GM21381 (cell line): Measurements from ENCODE around the gene MAST2.

Experiments
- ATAC-seq: cut with Tn5 transposase; IDR thresholded peaks from one replicate; pipeline ENCODE4 v1.9.1; 2021; ENCODE audit warnings: mild to moderate bottlenecking, moderate library complexity; ENCODE audit not compliant: unreplicated experiment

The MAST2 gene

DNA sequence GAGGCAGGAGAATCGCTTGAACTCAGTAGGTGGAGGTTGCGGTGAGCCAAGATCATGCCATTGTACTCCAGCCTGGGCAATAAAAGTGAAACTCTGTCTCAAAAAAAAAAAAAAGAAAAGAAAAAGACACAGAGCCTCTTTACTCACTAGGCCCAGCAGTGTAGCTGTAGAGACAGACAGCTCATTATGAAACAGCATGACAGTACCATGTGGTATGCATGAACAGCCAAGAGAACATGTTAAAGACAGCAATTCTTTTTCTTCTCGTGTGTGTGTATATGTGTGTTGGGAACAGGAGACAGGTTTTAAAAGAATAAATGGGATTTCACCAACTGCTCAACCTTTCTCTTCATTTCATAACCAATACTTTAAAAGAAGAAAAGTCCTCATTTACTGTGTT lies 210.2 kb downstream of the MAST2 start:
- no peak for ATAC-seq

- ATAC-seq: no peak
Observed at GRCh38 chr1:46017876-46018503, 214.6 kb downstream of the MAST2 start.

GRCh38 chr1:46019348-46019747 lies 215.9 kb downstream of the MAST2 start:
- no peak for ATAC-seq

GRCh38 chr1:46020010-46020409 lies 216.6 kb downstream of the MAST2 start:
- ATAC-seq: no peak

DNA sequence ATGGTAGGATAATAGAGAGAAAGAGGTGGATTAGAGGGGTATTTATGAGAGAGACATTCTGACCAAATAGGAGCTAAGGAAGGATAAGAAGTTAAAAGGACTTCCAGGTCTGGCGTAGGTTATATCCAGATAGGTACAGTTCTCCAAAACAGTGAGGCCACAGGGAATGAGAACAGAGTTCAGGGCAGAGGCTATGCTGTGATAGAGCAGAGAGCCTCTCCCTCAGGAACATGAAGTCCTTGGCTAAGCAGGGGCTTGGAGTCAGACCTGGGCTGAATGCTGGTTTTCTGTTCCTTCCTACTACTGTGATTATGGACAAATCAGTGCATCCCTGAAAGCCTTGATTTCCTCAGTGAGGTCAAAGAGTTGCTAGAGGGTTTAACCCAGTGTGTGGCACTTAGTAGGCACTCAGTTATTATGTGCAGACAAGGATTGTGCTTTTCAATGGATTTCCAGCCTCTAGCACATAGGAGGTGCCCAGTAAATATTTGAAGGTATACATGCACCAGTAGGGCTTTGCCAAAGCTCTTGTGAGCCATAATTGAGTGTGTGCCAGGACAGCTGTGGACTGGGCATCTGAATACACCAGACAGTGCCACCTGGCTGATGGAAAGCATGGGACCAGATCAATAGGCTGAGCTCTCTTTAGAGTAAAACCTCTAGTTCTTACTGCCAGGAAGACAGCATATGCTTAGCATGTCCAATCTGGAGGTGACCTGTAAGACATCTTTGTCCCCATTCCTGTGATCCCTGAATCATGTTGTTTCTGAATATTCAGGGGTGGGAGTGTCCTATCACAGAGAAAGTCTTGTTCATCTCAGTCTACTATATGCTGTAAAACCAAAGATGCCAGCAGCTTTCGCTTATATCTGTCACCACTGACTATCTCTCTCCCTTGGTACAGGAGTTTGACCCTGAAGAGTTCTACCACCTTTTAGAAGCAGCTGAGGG lies 217.9 kb downstream of the MAST2 start:
- no peak for ATAC-seq

DNA sequence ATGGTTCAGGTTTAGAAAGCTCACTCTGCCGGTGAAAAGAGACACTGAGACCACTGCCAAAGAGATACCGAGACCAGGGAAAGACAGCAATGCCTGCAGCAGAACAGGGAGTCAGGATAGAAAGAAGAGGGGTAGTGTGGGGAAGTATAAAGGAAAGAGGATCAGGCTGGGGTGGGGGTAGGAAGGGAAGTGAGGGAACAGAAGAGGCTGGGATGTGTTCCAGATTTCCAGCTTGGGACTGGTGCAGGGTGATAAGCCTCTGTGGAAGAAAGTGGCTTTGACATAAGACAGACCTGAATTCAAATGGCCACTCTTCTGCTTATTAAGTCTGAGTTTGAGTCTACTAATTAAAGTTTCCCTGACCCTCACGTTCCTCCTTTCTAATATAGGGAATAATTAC lies 223.1 kb downstream of the MAST2 start:
- ATAC-seq: no peak

GRCh38 chr1:46027788-46028573 lies 224.6 kb downstream of the MAST2 start:
- ATAC-seq: no peak

- no peak for ATAC-seq
Observed at GRCh38 chr1:46030074-46030870, 226.9 kb downstream of the MAST2 start.

- ATAC-seq: no peak
Observed at GRCh38 chr1:46030876-46031660, 227.7 kb downstream of the MAST2 start.

DNA sequence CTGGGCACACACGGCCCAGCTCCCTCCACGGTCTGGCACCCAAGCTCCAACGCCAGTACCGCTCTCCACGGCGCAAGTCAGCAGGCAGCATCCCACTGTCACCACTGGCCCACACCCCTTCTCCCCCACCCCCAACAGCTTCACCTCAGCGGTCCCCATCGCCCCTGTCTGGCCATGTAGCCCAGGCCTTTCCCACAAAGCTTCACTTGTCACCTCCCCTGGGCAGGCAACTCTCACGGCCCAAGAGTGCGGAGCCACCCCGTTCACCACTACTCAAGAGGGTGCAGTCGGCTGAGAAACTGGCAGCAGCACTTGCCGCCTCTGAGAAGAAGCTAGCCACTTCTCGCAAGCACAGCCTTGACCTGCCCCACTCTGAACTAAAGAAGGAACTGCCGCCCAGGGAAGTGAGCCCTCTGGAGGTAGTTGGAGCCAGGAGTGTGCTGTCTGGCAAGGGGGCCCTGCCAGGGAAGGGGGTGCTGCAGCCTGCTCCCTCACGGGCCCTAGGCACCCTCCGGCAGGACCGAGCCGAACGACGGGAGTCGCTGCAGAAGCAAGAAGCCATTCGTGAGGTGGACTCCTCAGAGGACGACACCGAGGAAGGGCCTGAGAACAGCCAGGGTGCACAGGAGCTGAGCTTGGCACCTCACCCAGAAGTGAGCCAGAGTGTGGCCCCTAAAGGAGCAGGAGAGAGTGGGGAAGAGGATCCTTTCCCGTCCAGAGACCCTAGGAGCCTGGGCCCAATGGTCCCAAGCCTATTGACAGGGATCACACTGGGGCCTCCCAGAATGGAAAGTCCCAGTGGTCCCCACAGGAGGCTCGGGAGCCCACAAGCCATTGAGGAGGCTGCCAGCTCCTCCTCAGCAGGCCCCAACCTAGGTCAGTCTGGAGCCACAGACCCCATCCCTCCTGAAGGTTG lies 231.4 kb downstream of the MAST2 start:
- ATAC-seq: no peak

DNA sequence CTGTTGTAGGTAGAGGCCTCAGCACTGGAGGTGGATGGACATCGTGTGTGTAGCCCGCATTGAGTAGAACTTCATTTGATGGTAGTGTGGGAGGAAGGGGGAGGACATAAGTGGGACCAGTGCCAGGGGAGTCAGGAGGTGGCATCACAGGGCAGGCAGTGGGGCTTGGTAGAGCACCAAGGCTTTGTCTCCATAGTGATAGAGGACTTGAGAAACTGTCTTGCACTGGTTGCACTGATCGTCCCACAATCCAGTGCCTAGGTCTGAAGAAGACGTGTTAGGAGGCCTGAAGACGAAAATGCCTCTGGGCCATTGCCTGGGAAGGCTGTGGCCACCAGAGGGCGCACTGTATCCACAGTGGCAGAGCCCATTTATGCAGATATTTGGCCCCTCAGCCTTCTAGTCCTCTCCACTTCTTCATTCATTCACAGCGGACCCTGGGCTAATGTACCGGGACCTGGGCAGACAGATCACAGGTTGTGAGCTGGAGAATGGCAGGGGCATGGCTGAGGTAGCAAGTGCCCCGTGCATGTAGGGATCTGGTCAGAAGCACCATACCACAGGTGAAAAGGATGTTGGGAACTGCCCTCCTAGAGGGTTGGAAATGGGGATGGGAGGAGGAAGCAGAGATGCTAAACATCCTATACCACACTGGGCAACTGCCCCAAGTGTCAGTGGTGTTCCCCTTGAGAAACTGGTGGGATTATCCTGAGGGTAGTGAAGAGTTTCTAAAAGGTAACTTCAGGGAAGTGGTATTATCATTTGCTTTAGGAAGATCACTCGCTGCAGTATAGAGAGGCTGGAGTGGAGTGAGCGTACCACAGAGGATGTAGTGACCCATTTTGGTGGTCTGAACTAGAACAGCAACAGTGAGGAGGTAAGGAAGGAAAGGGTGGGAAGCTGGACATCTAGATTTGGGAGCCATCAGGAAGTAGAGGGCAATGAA lies 233.8 kb downstream of the MAST2 start:
- no peak for ATAC-seq

DNA sequence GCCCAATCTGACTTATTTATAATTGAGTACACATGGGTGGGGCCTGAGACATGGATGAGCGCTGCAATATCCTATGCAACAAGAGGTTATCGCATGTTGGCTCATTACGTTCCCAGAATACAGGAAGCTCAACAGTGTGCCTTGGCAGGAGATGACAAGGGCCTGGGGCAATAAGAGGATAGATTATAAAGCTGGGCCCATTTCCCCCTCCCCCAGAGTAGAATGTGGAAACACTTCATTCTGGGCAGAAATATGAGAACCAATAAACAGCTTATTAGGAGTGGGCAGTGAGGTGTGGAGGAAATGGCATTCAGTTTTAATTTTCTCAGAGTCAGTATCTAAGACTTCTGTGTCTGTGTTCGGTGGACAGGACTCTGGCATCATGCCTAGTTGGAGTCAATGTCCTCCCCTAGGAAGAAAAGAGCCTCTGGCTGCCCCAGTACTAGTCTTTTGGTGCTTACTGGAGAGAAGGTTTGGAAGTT lies 236.2 kb downstream of the MAST2 start:
- no peak for ATAC-seq

DNA sequence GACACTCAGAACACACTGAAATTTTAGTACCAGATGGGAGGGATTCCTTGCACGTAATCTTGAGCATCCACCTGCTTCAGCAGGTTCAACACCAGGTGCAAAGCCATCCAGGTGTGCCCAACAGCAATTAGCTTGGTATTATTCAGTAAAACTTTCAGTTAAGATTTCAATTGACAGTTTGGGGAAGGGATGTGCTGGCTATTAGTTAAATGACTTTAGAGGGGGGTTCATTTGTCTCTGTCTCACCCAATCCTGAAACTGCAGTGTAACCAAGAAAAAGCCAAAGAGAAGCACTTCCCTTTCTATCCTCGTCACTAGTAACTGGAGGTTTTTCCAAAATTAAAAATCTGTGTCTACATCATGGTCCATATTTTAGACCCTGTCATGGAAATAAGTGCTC lies 238.1 kb downstream of the MAST2 start:
- no peak for ATAC-seq

DNA sequence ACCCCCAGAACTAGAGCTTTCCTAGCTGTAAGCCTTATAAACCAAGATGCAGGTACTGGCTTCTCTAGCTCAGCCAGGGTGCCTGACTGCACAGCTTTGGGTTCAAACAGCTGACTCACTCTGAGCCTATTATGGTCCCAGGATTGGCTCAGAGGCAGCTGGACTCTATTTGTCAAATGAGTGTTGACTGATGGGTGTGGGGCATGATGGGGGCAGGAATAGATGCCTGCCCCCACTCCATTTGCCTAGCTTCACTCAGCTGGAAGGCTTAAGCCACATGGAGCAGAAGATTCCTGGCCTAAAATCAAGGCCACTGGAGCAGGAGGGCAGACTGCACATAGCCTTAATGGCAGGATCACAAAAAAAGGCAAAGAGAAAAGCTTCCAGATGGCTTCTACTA lies 238.6 kb downstream of the MAST2 start:
- ATAC-seq: no peak

GRCh38 chr1:46043458-46044017 lies 240.1 kb downstream of the MAST2 start:
- ATAC-seq: peak; percentile 79

DNA sequence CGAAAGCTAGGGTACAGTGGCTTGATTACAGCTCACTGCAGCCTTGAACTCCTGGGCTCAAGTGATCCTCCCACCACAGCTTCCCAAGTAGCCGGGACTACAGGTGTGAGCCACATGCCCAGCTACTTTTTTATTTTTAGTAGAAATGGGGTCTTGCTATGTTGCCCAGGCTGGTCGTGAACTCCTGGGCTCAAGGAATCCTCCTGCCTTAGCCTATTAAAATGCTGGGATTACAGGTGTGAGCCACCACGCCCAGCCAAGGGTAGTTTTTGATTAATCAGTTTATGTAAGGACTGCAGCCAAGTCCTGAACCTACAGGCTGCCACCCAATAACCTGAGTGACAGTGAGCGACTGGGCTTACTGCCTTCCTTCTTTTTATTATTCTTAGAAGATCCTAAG lies 240.7 kb downstream of the MAST2 start:
- no peak for ATAC-seq

DNA sequence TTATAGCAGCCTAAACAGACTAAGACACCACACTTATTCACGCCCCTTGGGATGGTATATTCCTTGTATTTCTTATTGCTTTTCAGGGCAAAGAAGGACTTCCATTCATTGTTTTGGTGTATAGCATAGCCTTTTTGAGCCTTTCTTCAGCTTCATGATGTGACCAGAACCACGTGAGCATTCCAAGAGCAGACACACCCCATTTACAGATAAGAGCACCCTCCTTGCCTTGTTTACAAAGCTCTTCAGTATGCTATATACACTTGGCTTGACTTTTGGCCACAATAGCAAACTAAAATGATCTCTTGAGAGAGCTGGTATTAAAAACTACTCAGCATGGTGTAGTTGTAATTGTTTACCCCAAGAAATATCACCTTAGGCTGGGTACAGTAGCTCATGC lies 250.3 kb downstream of the MAST2 start:
- no peak for ATAC-seq
